COLO668 (cell line): ENCODE measurements around the gene AGBL1.

Experiments
- DNase-seq: peaks from one replicate; lab custom pipeline; 2025; ENCODE audit not compliant: unreplicated experiment; lab: John Stamatoyannopoulos, UW

AGBL1 gene

DNA sequence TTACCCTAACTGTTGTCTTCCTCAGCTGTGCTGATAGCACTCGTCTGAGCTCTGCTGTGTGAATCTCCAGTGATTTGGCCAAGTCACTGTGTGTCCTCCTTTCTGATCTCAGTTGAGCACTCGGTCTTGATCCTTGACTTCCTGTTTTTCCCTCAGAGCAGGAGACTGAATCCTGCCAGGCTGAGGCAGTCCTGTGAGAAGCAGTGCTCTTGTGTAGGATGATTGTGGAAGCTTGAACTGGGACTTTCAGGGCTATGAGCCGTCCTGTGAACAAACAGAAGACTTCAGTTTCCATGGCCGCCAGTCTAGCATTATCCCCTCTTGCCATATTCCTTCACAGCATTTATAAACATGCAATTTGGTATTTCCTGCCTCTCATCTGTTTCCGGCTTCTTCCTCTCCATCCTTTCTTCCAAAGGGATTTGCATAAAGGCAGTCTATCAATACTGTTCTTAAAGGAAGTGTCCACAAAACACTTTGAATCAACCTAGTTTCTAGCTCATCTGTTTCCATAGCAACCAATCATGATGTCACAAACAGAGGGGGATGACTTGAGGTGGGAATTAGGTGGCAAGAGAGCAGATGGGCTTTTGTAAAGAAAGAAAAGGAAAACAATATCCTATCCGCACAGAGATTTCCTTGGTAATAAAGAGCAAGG, 237.2 kb downstream of the AGBL1 start:
- DNase-seq, result no peak

DNA sequence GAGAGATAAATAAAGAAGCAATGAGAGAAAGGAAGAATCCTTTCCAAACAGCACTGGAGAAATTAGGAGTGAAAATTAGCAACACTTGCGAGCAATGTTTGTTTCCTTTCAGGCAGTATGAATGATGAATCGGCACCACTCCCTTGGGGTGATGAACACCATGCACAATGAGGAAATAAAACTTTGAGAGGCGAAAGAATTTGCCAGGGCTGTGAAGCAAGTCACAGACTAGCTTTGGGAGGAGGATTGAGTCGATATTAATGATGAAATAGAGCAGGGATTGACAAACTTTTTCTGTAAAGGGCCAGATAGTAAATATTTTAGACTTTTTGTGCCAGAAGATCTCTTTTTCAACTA, 237.7 kb downstream of the AGBL1 start:
- no peak for DNase-seq

DNA sequence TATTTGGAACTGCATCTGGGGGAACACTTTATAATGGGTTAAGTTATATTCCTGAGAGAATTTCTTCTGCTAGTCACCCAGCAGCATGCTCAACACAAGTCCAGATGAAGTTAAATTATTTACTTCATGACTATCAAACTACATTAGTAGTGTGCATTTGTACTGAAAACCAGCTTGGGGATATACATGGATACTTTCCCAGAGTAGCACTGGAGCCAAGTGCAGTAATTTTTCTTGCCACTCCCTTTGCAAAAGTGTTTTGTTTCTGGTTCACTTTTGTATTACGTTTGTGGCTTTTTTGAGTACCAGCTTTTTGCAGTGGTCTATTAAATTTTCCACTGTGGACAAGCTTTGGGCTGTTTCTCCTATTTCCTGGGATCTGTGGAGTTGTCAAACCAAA, 243.0 kb downstream of the AGBL1 start:
- DNase-seq, result no peak

GRCh38 chr15:86327230-86327865, 247.7 kb downstream of the AGBL1 start:
- DNase-seq, result no peak

- no peak for DNase-seq
Observed at GRCh38 chr15:86328658-86329057, 249.0 kb downstream of the AGBL1 start.

- no peak for DNase-seq
Observed at GRCh38 chr15:86329311-86330013, 249.8 kb downstream of the AGBL1 start.

DNA sequence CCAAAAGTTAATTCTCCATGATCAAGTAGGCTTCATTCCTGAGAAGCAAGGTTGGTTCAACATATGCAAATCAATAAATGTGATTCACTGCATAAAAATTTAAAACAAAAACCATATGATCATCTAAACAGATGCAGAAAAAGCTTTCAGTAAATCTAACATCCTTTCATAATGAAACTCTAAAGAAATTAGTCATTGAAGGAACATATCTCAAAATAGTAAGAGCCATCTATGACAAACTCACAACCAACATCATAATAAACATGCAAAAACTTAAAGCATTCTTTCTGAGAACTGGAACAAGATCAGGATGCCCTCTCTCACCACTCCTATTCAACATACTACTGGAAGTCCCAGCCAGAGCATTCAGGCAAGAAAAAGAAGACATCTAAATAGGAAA, 254.1 kb downstream of the AGBL1 start:
- DNase-seq, result no peak

- DNase-seq, result no peak
Observed at GRCh38 chr15:86336051-86336788, 256.5 kb downstream of the AGBL1 start.

- no peak for DNase-seq
Observed at GRCh38 chr15:86337071-86337470, 257.4 kb downstream of the AGBL1 start.

- DNase-seq, result no peak
Observed at GRCh38 chr15:86347245-86347644, 267.6 kb downstream of the AGBL1 start.

GRCh38 chr15:86349565-86349964, 269.9 kb downstream of the AGBL1 start:
- no peak for DNase-seq

GRCh38 chr15:86353213-86353612, 273.5 kb downstream of the AGBL1 start:
- no peak for DNase-seq

GRCh38 chr15:86355361-86355760, 275.7 kb downstream of the AGBL1 start:
- no peak for DNase-seq

- no peak for DNase-seq
Observed at GRCh38 chr15:86355801-86356200, 276.1 kb downstream of the AGBL1 start.

DNA sequence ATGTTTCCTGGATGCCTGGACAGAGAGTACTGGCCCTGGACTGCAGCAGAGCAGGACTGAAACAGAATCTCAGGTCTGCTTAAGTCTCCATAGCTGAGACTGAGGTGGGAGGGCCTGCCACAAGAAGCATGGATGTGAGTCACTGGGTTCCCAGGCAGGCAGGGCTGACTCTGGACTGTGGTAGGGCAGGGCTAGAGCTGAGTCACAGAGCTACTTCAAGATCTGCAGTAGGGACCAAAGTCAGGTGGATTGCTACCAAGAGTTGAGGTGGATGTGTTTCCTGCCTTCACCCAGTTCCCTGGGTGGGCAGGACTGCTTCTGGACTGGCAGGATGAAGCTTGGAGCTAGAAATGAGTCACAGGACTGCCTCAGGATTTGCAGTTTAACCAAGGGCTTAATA, 282.9 kb downstream of the AGBL1 start:
- DNase-seq, result no peak

DNA sequence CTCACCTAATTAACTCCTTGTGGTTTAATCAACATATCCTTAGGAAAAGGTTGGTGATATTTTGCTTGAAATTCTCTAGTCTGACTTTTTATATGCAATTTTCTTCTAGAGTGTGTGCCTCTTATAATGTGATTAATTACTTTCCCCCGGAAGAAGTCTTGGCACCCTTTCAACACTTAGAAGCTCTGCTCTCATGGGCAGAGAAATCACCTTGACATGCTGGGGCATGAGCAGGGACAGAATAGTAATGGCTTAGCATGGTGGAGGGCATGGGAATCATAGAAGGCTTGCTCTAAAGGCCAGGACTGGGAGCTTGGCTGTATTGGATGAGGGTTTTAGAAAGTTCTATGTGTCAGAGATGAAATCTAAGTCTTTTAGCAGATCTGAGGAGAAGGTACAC, 293.5 kb downstream of the AGBL1 start:
- DNase-seq, result no peak

DNA sequence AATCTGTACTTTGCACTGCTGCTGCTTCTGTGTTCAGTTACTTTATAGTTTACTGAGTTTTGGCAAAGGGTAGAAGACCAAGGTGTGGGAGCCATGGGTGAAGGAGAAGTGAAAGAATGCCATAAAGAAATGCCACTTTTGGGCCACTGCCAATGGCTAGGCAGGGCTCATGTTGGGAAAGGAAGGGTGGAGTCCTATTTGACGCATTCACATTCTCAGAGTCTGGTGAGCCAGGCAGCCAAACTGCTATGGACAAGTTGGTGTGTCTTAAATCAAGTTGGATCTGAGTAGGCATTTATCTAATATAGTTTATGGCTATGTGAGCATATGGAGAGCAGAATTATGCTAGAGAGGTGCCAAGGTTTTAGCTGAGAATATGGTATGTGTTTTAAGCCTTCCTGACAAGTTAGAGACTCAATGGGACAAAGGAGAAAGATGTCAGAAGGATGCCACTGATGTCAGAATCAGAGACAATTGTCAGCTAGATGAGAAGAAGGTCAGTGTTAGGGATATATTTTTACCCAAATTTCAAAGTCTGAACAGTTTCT, 296.1 kb downstream of the AGBL1 start:
- no peak for DNase-seq

DNA sequence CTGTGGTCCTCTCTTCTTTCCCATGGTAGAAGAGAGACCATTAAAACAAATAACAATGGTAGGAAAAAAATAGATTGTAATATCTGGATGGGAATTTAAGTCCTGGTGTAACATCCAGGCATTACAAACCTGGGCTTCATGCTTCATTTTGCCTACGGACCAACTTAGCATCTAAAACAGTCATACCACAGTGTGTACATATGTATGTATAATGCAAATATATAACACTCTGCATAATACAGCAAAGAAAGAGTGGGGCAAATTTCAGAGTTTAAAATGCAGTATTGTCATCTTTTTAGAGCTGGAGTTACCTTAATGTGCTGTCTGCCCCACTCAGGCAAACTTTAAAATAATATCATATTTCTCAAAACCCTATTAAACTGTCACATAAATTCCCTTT, 298.2 kb downstream of the AGBL1 start:
- no peak for DNase-seq

- no peak for DNase-seq
Observed at GRCh38 chr15:86382341-86382740, 302.7 kb downstream of the AGBL1 start.

GRCh38 chr15:86383611-86384010, 303.9 kb downstream of the AGBL1 start:
- DNase-seq, result no peak

GRCh38 chr15:86384186-86384585, 304.5 kb downstream of the AGBL1 start:
- DNase-seq, result no peak

DNA sequence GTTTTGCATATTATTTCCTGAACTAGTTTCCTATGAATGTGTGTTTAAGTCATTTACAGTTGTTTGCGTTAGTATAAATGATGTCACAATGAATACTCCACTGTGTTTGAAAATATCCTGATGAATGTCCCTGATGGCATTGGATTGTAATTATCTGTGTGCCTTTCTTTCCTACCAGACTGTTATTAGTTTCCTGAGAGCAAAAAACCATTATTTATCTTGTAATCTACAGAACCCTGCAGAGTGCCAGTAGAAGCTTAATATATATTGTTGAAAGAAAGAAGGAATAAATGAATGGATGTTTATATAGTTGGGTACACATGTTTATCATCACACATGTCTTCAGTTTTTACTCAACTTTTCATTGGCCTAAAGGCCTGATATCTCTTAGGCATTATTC, 312.6 kb downstream of the AGBL1 start:
- DNase-seq, result no peak
